Raji (cell line): Measurements from ENCODE around the gene TINAGL1.

ENCODE experiments used
- POLR2A ChIP-seq: IDR thresholded peaks from 2 replicates; pipeline ENCODE4 v1.6.1; 2011; ENCODE audit warnings: low read depth, low read length, control low read depth; ENCODE audit not compliant: insufficient read depth

The TINAGL1 gene

DNA sequence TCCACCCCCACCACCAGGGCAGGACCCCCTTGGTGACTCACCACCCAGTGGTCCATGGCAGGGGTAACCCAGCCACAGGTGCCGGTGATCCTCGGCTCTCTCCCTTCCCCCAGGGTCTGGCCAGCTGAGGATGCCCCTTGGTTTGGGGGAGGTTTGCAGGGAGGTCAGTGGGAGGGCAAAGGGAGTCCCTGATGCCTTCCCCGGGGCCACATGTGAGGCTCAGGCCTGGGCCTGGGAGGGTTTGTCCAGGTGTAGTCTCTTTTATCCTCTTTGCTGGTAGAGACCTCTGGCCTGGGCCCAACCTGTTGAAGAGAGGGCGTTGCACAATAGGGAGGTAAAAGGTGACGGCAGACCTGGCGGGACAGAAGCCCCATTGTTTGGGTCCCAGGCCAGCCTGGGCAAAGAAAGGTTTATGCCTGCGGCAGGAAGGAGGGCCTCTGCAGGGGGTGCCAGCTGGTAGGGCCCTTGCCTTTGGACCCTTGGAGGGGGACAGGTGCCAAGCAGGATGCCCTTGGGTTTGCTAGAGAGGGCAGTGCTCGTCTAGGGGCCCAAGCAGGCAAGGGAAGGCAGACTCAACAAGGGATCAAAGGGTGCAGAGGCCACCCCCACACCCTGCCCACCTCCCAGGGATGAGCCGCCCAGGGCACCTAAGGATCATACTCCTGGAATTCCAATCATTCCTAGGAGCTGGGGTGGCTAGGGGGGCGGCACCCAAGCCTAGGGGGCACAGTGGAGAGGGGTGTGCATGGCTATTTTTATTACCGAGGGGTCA lies 760 bp upstream of the TINAGL1 start:
- TF ChIP-seq POLR2A: no peak

DNA sequence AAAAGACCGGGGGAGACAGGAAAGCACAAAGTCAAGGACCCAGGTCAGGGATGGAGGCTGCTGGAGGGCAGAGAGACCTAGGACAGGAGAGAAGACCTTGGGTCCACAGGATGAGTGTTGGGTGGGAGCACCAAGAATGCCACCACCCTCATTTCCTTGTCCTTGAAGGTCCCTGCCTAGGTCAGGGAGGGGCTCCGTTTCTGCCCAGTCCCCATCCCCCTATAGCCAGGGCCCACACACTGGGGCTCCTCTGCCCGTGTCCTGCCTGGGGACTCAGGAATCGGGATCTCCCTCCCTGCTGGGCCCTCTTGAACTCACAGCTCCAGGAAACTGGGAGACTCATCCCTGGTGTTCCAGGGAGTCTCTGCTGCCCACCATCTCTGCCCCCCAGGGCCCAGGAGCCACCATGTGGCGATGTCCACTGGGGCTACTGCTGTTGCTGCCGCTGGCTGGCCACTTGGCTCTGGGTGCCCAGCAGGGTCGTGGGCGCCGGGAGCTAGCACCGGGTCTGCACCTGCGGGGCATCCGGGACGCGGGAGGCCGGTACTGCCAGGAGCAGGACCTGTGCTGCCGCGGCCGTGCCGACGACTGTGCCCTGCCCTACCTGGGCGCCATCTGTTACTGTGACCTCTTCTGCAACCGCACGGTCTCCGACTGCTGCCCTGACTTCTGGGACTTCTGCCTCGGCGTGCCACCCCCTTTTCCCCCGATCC lies 584 bp downstream of the TINAGL1 start:
- TF ChIP-seq POLR2A: no peak

DNA sequence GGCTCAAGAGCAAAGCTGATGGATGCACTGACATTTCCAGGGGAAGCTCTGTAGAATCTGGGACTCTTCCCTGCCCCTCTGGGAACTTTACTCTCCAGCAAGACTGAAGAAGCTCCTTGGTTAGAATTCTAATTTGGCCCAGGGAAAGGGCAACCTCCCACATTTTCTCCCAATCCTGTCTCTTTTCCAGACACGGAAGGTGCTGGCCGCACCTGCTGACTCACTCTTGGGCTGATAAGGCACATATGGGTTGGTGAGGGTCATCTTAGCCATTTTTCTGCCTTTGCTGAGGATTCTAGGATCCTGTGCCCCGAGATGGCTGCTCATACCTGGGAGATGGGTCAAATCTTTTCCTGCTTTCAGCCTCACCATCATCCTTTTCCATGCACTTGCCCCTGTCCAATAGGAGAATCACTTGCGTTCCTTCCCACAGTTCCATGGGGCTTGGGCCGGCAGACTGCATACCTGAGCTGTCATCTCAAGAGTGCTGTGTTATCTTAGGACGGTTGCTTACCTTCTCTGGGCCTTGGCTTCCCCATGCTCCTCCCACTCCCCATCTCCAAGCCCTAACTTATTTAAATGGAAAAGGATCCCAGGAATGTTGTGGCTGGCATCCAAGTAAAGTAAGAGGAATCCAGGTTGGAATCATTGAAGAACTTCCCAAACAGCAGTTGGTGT lies 1.3 kb downstream of the TINAGL1 start:
- TF ChIP-seq POLR2A: no peak

DNA sequence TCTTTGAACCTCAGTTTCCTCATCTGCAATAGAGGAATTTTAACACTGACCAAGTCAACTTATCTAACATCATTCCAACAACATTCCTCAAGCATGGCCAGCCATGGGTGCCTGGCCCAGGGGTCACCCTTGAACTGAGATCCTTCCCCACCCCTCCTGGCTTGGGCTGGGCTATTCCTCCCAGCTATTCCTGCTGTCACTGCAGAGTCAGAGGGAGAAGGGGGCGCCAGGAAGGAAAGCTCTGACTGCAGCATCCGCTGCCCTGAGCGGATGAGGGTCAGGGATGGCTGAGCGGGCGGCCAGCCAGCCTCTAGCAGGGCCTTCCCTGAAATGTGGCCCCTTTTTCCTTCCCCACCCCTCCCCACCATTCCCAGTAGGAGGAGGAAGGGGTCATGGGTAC lies 3.1 kb downstream of the TINAGL1 start:
- no peak for TF ChIP-seq POLR2A

DNA sequence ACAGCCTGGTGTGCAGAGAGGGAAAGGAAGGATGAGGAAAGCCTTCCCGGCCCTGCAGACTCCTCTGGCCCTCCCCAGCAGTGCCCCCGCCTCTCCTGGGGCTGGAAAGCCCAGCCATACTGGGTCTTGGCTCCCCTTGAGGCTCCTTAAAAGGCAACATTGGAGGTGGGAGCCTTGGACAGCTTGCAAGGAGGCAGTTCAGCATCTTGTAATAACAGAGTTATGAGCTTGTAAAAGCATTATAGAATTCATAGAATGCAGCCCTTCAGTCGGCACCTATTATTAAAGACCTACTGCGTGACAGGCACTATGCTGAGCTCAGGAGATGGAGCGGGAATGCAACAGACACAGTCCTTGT lies 4.2 kb downstream of the TINAGL1 start:
- TF ChIP-seq POLR2A: no peak

DNA sequence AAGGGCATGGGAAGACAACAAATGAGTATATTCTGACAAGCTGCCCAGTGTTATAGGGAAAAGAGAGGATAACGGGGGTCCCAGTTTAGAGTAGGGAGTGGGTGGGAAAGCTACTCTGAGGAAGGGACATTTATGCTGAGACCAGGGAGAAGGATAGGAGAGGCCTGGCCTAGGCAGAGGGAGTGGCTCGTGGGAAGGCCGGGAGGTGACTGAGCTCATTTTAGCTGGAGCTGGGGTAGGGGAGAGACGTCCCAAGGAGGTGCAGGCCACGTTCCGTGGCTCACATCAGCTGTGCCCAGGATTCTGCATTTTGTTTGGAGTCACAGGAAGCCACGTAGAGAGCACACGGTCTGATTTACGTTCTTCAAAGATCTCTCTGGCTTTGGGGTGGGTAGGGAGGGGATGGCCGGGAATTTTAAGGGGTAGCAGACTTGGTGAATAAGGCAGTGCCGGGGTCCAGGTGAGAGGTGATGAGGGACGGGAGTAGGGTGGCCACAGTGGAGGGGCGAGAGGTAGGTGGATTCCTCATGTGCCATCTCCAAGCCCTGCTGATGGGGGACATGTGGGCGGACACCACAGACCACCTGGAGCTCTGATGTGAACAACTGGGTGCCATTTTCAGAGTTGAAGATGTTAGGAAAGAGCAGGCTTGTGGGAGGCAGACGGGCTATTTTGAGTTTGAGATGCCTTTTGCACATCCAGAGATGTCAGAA lies 4.7 kb downstream of the TINAGL1 start:
- no peak for TF ChIP-seq POLR2A

DNA sequence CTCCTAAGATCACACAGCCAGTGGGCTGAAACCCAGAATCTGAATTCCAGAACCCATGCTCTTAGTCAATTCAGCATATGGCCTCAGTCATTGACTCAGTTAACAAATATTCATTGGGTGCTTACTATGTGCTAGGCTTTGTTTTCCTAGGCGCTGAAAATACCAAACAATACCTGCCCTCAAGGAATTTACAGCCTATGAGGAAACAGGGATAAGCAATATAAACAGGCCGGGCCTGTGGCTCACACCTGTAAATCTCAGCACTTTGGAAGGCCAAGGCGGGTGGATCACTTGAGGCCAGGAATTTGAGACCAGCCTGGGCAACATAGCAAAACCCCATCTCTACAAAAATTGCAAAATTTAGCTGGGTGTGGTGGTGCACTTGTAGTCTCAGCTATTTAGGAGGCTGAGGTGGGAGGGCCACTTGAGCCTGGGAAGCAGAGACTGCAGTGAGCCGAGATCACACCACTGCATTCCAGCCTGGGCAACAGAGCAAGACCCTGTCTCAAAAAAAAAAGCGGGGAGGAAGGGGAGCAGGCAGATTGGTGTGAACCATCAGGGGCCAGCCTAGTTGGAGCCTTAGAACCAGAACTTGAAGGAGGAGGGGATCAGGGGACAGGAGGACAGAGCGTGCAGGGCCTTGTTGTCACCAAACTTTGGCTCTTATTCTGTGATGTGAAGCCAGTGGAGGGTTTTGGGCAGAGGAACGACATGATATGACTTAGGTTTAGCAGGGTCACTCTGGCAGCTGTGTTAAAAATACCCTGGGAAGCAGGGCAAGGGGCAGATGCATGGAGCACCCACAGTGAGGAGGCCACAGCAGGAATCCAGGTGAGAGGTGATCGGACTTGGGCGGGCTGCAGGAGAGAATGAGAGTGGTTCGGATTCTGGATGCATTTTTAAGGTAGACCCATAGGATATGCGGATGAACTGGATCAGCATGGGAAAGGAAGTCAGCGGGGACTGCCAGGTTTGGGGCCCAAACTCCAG lies 5.8 kb downstream of the TINAGL1 start:
- TF ChIP-seq POLR2A: no peak

DNA sequence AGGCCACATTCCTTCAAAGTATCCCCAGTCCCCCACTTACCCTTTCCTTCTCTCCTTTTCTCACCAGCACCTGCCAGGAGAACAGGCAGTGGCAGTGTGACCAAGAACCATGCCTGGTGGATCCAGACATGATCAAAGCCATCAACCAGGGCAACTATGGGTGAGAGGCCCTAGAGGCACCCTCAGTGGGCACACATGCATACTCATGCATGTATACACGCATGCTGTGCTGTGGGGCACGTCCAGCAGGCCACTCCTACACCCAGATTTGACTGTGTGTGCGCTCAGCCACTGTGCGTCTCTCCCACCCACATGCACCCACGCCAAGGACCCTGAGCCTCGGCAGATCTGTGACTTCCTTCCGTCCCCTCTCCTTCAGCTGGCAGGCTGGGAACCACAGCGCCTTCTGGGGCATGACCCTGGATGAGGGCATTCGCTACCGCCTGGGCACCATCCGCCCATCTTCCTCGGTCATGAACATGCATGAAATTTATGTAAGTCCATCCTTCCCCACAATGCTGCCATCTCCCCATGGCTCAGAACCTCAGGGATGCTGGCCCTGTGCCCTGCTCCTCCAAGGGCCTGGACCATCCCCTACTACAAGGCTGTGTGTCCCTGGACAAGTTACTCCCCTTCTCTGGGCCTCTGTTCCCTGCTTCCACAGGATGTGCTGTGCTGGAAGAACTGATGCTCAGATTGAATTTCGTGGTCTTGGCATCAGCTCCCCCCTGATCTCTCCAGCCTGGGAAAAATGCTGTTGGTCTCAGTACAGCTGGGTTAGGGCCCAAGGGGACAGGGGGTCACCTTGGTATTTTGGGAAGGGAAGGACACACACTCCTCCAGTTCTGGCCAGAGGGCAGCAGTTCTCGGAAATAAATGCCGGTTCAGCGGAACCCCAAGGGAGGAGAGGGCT lies 7.0 kb downstream of the TINAGL1 start:
- TF ChIP-seq POLR2A: no peak

DNA sequence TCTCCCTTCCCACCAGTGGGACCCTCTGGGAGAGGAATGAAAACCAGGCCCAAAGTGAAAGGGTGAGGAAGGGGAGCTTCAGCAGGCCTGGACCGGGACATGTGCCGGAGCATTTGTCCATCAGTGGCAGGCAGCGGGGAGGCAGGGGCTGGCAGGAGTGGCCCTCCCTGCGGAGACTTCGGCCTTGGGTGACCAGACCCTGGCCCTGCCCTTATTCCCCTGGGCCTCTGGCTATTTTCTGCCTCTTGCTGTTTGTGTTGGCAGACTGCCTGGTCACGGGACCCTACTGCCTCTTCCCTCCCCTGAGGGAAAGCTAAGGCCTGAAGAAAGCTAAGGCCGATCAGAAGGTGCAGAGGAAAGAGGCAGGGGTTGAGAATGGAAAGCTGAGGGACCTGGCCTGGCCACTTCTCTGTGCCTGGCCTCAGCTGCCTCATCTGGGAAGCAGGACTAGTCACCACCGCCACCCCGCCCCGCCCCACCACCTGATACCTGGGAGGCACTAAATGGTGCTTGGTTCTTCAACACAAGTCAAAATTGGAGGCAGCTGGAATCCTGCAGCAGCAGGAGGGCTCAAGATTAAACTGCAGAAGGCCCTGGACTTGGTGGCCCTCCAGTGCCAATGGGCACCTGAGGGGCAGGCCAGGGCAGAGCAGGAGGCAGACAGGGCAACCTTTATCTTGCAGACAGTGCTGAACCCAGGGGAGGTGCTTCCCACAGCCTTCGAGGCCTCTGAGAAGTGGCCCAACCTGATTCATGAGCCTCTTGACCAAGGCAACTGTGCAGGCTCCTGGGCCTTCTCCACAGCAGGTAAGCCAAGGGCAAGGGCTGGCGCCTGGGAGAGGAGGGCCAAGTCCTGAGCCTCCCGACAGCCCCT lies 7.9 kb downstream of the TINAGL1 start:
- TF ChIP-seq POLR2A: no peak

DNA sequence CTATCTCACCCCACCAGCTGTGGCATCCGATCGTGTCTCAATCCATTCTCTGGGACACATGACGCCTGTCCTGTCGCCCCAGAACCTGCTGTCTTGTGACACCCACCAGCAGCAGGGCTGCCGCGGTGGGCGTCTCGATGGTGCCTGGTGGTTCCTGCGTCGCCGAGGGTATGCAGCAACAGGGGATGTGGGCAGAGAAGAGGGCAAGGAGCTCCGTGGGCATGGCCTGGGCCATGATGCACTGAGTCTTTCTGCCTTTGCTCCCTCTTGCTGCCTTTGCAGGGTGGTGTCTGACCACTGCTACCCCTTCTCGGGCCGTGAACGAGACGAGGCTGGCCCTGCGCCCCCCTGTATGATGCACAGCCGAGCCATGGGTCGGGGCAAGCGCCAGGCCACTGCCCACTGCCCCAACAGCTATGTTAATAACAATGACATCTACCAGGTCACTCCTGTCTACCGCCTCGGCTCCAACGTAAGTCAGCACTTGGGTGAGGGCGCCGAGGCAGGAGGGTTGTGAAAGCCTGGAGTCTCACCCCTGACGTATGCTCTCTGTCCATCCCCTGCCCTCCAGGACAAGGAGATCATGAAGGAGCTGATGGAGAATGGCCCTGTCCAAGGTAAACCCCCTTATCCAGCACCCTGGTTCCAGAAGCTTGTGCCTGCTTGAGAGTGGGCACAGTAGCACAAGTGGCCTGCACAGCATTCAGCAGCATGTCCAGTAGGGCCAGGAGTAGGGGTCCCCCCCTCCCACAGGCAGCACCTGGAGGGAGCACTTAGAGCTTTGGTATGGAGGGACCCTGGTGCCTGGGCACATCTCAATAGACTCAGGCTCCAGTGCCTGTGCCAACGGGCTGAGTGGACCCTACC lies 8.8 kb downstream of the TINAGL1 start:
- no peak for TF ChIP-seq POLR2A

DNA sequence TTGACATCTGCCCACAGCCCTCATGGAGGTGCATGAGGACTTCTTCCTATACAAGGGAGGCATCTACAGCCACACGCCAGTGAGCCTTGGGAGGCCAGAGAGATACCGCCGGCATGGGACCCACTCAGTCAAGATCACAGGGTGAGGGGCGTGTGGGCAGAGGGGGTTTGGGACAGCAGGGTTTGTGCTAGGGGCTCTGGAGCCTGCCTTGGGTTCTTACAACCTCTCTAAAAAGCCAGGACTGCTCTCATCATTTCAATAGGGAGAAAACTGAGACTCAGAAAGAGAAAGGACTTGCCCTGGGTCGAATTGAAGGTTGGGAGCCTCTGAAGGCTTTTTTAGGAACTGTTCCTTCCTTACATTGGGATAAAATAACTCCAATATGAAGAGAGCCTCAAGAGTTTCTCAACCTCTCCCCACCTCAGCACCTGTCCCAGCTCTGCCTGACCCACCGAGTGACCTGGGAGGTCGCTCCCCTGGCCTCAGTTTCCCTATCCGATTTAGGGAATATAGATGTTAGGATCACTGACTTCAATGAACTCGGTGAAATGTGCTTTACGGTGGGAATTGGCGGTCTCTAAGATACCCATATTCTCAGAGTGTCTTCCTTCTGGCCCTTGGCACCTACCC lies 9.5 kb downstream of the TINAGL1 start:
- no peak for TF ChIP-seq POLR2A
